Trophoblast cell (in vitro differentiated cells and primary cell): ENCODE data around the gene DLGAP1.
A peak's percentile ranks its signal among the peaks of the same experiment; 100 is the strongest.

Experiments used
- DNase-seq, 2 donors: peaks; one replicate each; pipeline ENCODE4 v3.0.0-alpha.2; 2016
- H2AFZ ChIP-seq: 2 replicates; pipeline ENCODE4 v1.6.1; 2013; ENCODE audit warnings: low read length, moderate library complexity, mild to moderate bottlenecking; ENCODE audit not compliant: insufficient read depth, poor library complexity
- H2AK5ac ChIP-seq: 2 replicates; pipeline ENCODE4 v1.6.1; 2013; ENCODE audit warnings: mild to moderate bottlenecking, low read length
- H2BK120ac ChIP-seq: 2 replicates; pipeline ENCODE4 v1.6.1; 2013; ENCODE audit warnings: low read length, mild to moderate bottlenecking, moderate library complexity; ENCODE audit not compliant: insufficient read depth, poor library complexity
- H2BK12ac ChIP-seq: 2 replicates; pipeline ENCODE4 v1.6.1; 2013; ENCODE audit warnings: mild to moderate bottlenecking, low read length, moderate library complexity
- H2BK5ac ChIP-seq: 2 replicates; pipeline ENCODE4 v1.6.1; 2013; ENCODE audit warnings: low read length, low read depth, moderate library complexity, mild to moderate bottlenecking; ENCODE audit not compliant: poor library complexity
- H3K14ac ChIP-seq: 2 replicates; pipeline ENCODE4 v1.6.1; 2013; ENCODE audit warnings: mild to moderate bottlenecking, low read length
- H3K18ac ChIP-seq: 2 replicates; pipeline ENCODE4 v1.6.1; 2013; ENCODE audit warnings: mild to moderate bottlenecking, low read length
- H3K23ac ChIP-seq: 2 replicates; pipeline ENCODE4 v1.6.1; 2013; ENCODE audit warnings: low read length
- H3K27ac ChIP-seq: 2 replicates; pipeline ENCODE4 v1.5.1; 2013; ENCODE audit warnings: low read depth, mild to moderate bottlenecking, inconsistent platforms, low read length, moderate library complexity
- H3K27me3 ChIP-seq: 2 replicates; pipeline ENCODE4 v1.6.1; 2013; ENCODE audit warnings: inconsistent platforms, mild to moderate bottlenecking, low read length, moderate library complexity; ENCODE audit not compliant: insufficient read depth
- H3K36me3 ChIP-seq, 2 experiments: 1 replicate in 1 of 2; 2 replicates in 1 of 2; pipeline ENCODE4 v1.6.1; 2013; ENCODE audit warnings: low read length in 2 of 2, mild to moderate bottlenecking in 2 of 2, moderate library complexity in 1 of 2; ENCODE audit not compliant: insufficient read depth in 2 of 2, control insufficient read depth in 1 of 2
- H3K4ac ChIP-seq: 2 replicates; pipeline ENCODE4 v1.6.1; 2013; ENCODE audit warnings: low read depth, mild to moderate bottlenecking, low read length, moderate library complexity
- H3K4me1 ChIP-seq, 2 experiments: 1 replicate in 1 of 2; 2 replicates in 1 of 2; pipeline ENCODE4 v1.6.1; 2013; ENCODE audit warnings: low read length in 2 of 2, mild to moderate bottlenecking in 2 of 2, moderate library complexity in 1 of 2; ENCODE audit not compliant: insufficient read depth in 2 of 2, control insufficient read depth in 1 of 2
- H3K4me2 ChIP-seq: 2 replicates; pipeline ENCODE4 v1.6.1; 2013; ENCODE audit warnings: inconsistent platforms, mild to moderate bottlenecking, low read length, moderate library complexity
- H3K4me3 ChIP-seq: 2 replicates; pipeline ENCODE4 v1.5.1; 2013; ENCODE audit warnings: mild to moderate bottlenecking, low read depth, low read length, inconsistent platforms
- H3K79me1 ChIP-seq: one replicate; pipeline ENCODE4 v1.6.1; 2013; ENCODE audit warnings: low read length
- H3K79me2 ChIP-seq: 2 replicates; pipeline ENCODE4 v1.6.1; 2013; ENCODE audit warnings: low read length, mild to moderate bottlenecking; ENCODE audit not compliant: control insufficient read depth, insufficient read depth, poor library complexity
- H3K9ac ChIP-seq: 2 replicates; pipeline ENCODE4 v1.6.1; 2013; ENCODE audit warnings: mild to moderate bottlenecking, low read length
- H3K9me3 ChIP-seq: 2 replicates; pipeline ENCODE4 v1.6.1; 2013; ENCODE audit warnings: low read depth, mild to moderate bottlenecking, control low read depth, inconsistent platforms, low read length; ENCODE audit not compliant: insufficient read depth
- H4K12ac ChIP-seq: 2 replicates; pipeline ENCODE4 v1.6.1; 2013; ENCODE audit warnings: low read depth, mild to moderate bottlenecking, low read length, moderate library complexity
- H4K8ac ChIP-seq: 2 replicates; pipeline ENCODE4 v1.6.1; 2013; ENCODE audit warnings: low read depth, mild to moderate bottlenecking, low read length, moderate library complexity
- H4K91ac ChIP-seq: one replicate; pipeline ENCODE4 v1.6.1; 2013; ENCODE audit warnings: low read depth, mild to moderate bottlenecking, low read length, moderate library complexity
- WGBS: extraction: QIAGEN DNeasy Blood & Tissue Kit; methylation state at CpG from one replicate; pipeline ENCODE4 v1.1.7; 2013; ENCODE audit warnings: missing lambda C conversion rate; ENCODE audit not compliant: insufficient read length, insufficient coverage; ENCODE audit errors: extremely low coverage; 5-methylcytosine and 5-hydroxymethylcytosine counted together

Gene DLGAP1

DNA sequence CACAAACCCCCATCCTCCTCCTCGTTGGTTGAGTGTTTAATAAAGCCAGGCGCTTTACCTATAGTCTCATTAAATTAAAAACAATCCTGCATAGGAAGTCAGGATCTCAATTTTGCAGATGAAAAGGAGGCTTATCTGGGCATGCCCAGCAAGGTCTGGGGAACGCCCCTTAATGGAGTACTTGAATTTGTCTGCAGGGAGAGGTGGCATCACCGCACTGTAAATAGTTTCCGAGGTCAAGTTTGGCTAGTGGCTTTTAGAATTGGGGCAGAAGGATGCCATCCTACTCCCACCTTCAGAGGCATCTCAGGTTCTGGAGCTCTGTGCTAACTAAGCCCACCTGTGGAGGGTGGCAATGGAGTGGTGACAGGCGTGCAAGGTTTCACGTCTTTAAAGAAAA lies 855.9 kb downstream of the DLGAP1 start:
- no peak overlapping the region for H2AK5ac ChIP-seq

DNA sequence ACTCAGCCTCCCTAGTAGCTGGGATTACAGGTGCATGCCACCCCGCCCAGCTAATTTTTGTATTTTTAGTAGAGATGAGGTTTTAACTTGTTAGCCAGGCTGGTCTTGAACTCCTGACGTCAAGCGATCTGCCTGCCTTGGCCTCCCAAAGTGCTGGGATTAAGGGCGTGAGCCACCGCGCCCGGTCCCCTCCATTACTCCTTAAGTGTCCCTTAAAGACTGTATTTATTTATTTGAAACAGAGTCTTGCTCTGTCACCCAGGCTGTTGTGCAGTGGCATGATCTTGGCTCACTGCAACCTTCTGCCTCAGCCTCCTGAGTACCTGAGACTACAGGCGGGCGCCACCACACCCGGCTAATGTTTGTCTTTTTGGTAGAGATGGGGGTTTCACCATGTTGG lies 856.5 kb downstream of the DLGAP1 start:
- H2AK5ac ChIP-seq = no peak overlapping the region
- no peak overlapping the region for H4K12ac ChIP-seq
- no peak overlapping the region for H2BK12ac ChIP-seq
- H3K36me3 ChIP-seq = peaks cover 0 to 3% of the 10 kb centered on the region in 2 experiments
- no peaks in the 10 kb centered on the region for H3K27me3 ChIP-seq
- no peak overlapping the region for H3K9ac ChIP-seq
- no peak overlapping the region for H3K23ac ChIP-seq
- H2AFZ ChIP-seq = no peak overlapping the region
- no CpG with 5 or more reads among the region's 10 CpGs for WGBS
- no peak overlapping the region for H3K4me3 ChIP-seq
- no peak for DNase-seq
- H2BK5ac ChIP-seq = no peak overlapping the region
- H2BK120ac ChIP-seq = no peak overlapping the region
- H3K14ac ChIP-seq = no peak overlapping the region
- H4K91ac ChIP-seq = no peak overlapping the region
- peaks cover 31% of the 10 kb centered on the region in 2 experiments for H3K4me1 ChIP-seq
- no peaks in the 10 kb centered on the region for H3K9me3 ChIP-seq
- H4K8ac ChIP-seq = no peak overlapping the region
- peaks cover 16% of the 10 kb centered on the region for H3K79me2 ChIP-seq
- H3K18ac ChIP-seq = no peak overlapping the region
- H3K4ac ChIP-seq = no peak overlapping the region
- H3K4me2 ChIP-seq = no peak overlapping the region
- H3K79me1 ChIP-seq = peaks cover 44% of the 10 kb centered on the region
- no peak overlapping the region for H3K27ac ChIP-seq

More for the DNA sequence above, 855.9 kb downstream of the DLGAP1 start:
- no peak overlapping the region for H4K12ac ChIP-seq
- no peak overlapping the region for H3K23ac ChIP-seq
- no peak overlapping the region for H3K4ac ChIP-seq
- H3K4me1 ChIP-seq = peaks cover 33 to 35% of the 10 kb centered on the region in 2 experiments
- no peak overlapping the region for H3K9ac ChIP-seq
- no peaks in the 10 kb centered on the region for H3K9me3 ChIP-seq
- no peak overlapping the region for H3K4me3 ChIP-seq
- peaks cover 0 to 3% of the 10 kb centered on the region in 2 experiments for H3K36me3 ChIP-seq
- no peak overlapping the region for H4K8ac ChIP-seq
- no peak for DNase-seq
- H2AFZ ChIP-seq = no peak overlapping the region
- H4K91ac ChIP-seq = peak overlapping the region; percentile 31
- H3K14ac ChIP-seq = peak overlapping the region; percentile 15
- H2BK120ac ChIP-seq = no peak overlapping the region
- peaks cover 45% of the 10 kb centered on the region for H3K79me1 ChIP-seq
- H2BK12ac ChIP-seq = peak overlapping the region; percentile 81
- H3K79me2 ChIP-seq = peaks cover 17% of the 10 kb centered on the region
- no CpG with 5 or more reads among the region's 7 CpGs for WGBS
- H3K27ac ChIP-seq = no peak overlapping the region
- no peak overlapping the region for H3K4me2 ChIP-seq
- no peak overlapping the region for H2BK5ac ChIP-seq
- peak overlapping the region; percentile 51 for H3K18ac ChIP-seq
- H3K27me3 ChIP-seq = no peaks in the 10 kb centered on the region

GRCh38 chr18:3597409-3598357 lies 857.4 kb downstream of the DLGAP1 start:
- Histone ChIP-seq H4K8ac (peak overlapping the region; percentile 59), H3K27me3 (no peaks in the 10 kb centered on the region), H3K79me2 (peaks cover 18% of the 10 kb centered on the region), H3K79me1 (peaks cover 43% of the 10 kb centered on the region), H3K4ac (peak overlapping the region; percentile 57), H2AFZ (no peak overlapping the region), H2BK12ac (peak overlapping the region; percentile 86), H2BK120ac (peak overlapping the region; percentile 83), H2BK5ac (peak overlapping the region; percentile 73), H3K4me1 (peaks cover 30 to 36% of the 10 kb centered on the region in 2 experiments), H2AK5ac (peak overlapping the region; percentile 80), H3K36me3 (peaks cover 0 to 3% of the 10 kb centered on the region in 2 experiments), H3K23ac (no peak overlapping the region), H3K4me2 (peak overlapping the region; percentile 24), H4K12ac (no peak overlapping the region), H4K91ac (peak overlapping the region; percentile 82), H3K9me3 (no peaks in the 10 kb centered on the region), H3K14ac (peak overlapping the region; percentile 75), H3K27ac (peak overlapping the region; percentile 85), H3K18ac (peak overlapping the region; percentile 83), H3K9ac (peak overlapping the region; percentile 52), H3K4me3 (no peak overlapping the region)
- peak; percentile 34 to 43 for DNase-seq
- WGBS = no CpG with 5 or more reads among the region's 22 CpGs

DNA sequence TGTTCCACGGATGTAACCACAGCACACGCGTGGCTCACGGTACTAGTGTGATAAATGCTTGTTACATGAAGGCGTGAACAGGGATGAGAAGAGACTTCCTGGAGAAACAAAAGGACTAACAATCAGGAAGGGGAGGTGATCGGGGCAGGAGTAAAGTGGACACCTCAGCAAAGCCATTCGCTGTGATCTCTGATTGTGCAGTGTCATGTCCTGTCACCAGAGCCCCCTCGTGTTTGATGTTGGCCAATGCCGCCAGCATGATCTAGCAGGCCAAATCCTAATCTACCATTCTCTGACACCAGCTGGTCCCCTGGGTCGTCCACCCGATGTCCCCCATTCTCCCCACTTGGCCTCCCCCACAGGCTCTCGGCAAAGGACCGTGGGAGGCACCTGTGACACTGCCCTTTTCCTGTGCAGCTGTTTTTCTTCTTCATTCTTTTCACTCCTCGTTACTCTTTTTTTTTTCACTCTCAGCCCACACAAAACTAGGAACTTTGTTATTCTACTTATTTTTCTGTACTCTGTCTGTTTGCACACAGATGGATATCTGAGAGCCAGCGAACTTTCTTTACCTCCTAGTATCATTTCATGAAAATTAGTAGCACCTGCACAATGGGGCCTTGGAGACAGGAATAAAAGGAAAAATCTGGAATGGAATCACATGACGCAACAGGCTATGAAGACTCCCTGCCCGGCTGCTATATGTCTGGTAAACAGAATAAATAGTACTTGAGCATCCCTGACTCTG lies 858.3 kb downstream of the DLGAP1 start:
- peak overlapping the region; percentile 69 for H3K23ac ChIP-seq

More for the DNA sequence above, 858.3 kb downstream of the DLGAP1 start:
- Histone ChIP-seq H3K4me2 (peak overlapping the region; percentile 24), H3K79me2 (peaks cover 18% of the 10 kb centered on the region), H3K27me3 (no peaks in the 10 kb centered on the region), H2BK120ac (peak overlapping the region; percentile 83), H3K27ac (peak overlapping the region; percentile 100), H3K9ac (peak overlapping the region; percentile 64), H4K8ac (peak overlapping the region; percentile 55), H3K18ac (peak overlapping the region; percentile 83), H2BK12ac (peak overlapping the region; percentile 96), H2AFZ (no peak overlapping the region), H3K4me3 (peak overlapping the region; percentile 11), H2AK5ac (peak overlapping the region; percentile 86), H3K36me3 (peaks cover 0 to 3% of the 10 kb centered on the region in 2 experiments), H2BK5ac (peak overlapping the region; percentile 84), H3K9me3 (no peaks in the 10 kb centered on the region), H3K14ac (peak overlapping the region; percentile 71), H4K12ac (peak overlapping the region; percentile 14), H3K79me1 (peaks cover 48% of the 10 kb centered on the region), H3K4me1 (peaks cover 34 to 40% of the 10 kb centered on the region in 2 experiments), H3K4ac (peak overlapping the region; percentile 35), H4K91ac (peak overlapping the region; percentile 82)
- peak; percentile 38 to 51 for DNase-seq
- no CpG with 5 or more reads among the region's 17 CpGs for WGBS
